Suprapubic skin (tissue), 3 donors: ENCODE data around the gene EYS.

Experiments
- CTCF ChIP-seq, 2 donors: fragments of 200-600 bp in 1 of 2; fragments of 450-650 bp in 1 of 2; sonication (generic) in 1 of 2; IDR thresholded peaks; one replicate each; pipeline ENCODE4 v1.5.1; 2016 to 2019; ENCODE audit warnings: antibody characterized with exemption in 2 of 2, mild to moderate bottlenecking in 1 of 2, moderate library complexity in 1 of 2
- POLR2A ChIP-seq, 2 donors: fragments of 450-650 bp; IDR thresholded peaks; one replicate each; pipeline ENCODE4 v1.6.1; 2017; ENCODE audit warnings: antibody characterized with exemption in 2 of 2, mild to moderate bottlenecking in 2 of 2, moderate library complexity in 2 of 2

GRCh38 chr6:64507661-64508060 is 1199.4 kb downstream of the EYS start:
- no peak for TF ChIP-seq CTCF (IDR thresholded peaks at IDR 0.05)
- TF ChIP-seq POLR2A (IDR thresholded peaks at IDR 0.05), result no peak
